Mesothelial cell of epicardium (in vitro differentiated cells): Measurements from ENCODE around the gene RCAN3. TPM values are rescaled to one million over a fixed set of nuclear protein-coding genes. Genes with fewer than 3 reads are reported as not detected.
A peak's percentile ranks its signal among the peaks of the same experiment; 100 is the strongest.

Experiments used
- DNase-seq, 2 experiments: peaks; one replicate each; pipeline ENCODE4 v3.0.0; 2021; ENCODE audit warnings: low spot score in 2 of 2; ENCODE audit not compliant: unreplicated experiment in 2 of 2
- H3K27ac Mint-ChIP-seq: 2 replicates; pipeline ENCODE4 v1.8.0; 2021; ENCODE audit warnings: mixed read lengths
- H3K27me3 Mint-ChIP-seq: 2 replicates; pipeline ENCODE4 v1.8.0; 2021; ENCODE audit warnings: low read depth, mixed read lengths
- H3K36me3 Mint-ChIP-seq: 2 replicates; pipeline ENCODE4 v1.8.0; 2021; ENCODE audit warnings: mixed read lengths
- H3K4me1 Mint-ChIP-seq: 2 replicates; pipeline ENCODE4 v1.8.0; 2021; ENCODE audit warnings: mixed read lengths
- H3K4me3 Mint-ChIP-seq: 2 replicates; pipeline ENCODE4 v1.8.0; 2021; ENCODE audit warnings: mild to moderate bottlenecking, moderate library complexity, mixed read lengths
- H3K9me3 Mint-ChIP-seq: 2 replicates; pipeline ENCODE4 v1.8.0; 2021; ENCODE audit warnings: mixed read lengths
- CTCF ChIP-seq: fragments of 200-600 bp; sonication (generic); IDR thresholded peaks from one replicate; pipeline ENCODE4 v1.5.0; 2021; ENCODE audit warnings: antibody characterized with exemption; ENCODE audit not compliant: unreplicated experiment
- total RNA-seq: library from RNA; stranded (reverse); gene quantifications from 3 replicates; pipeline ENCODE4 v1.2.1, GENCODE V29; 2021

Gene RCAN3
- 9.5 to 14.7 TPM (median 11.8 TPM) in 3 replicates for total RNA-seq

DNA sequence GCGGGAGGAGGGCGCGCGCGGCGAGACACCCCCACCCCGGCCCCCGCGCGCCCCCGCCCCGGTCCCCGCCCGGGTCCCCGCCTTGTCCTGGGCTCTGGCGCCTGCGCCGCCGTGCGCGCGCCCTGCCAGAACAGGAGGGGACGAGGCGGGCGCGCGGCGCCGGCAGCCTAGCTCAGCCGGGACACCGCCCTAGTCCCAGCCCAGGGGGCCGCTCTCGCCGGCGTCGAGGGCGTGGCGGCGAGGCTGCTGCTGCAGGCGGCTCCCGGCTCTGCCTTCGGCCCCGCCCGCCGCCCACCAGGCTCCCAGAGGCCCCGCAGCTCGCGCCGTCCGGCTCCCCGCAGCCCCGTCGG lies at the start of gene RCAN3:
TSS of gene RCAN3 (plus strand) at position 128 of the 350 bp plus-strand sequence. CDS start 11,537 bp downstream, outside the sequence.
- H3K4me3 Mint-ChIP-seq, result peak within 1 kb of the TSS; percentile 90
- no peaks in the 10 kb centered on the region for H3K36me3 Mint-ChIP-seq
- no peak for TF ChIP-seq CTCF
- peaks cover 15% of the 10 kb centered on the region for H3K4me1 Mint-ChIP-seq
- peak; percentile 70 to 80 for DNase-seq
- peak within 1 kb of the TSS; percentile 65 for H3K27ac Mint-ChIP-seq
- peaks cover 34% of the 10 kb centered on the region for H3K27me3 Mint-ChIP-seq
- no peaks in the 10 kb centered on the region for H3K9me3 Mint-ChIP-seq

GRCh38 chr1:24452922-24453485 lies 49.6 kb upstream of the RCAN3 start:
- Mint-ChIP-seq H3K4me1 (peaks cover 31% of the 10 kb centered on the region), H3K4me3 (no peak overlapping the region), H3K27me3 (no peaks in the 10 kb centered on the region), H3K9me3 (no peaks in the 10 kb centered on the region), H3K36me3 (peaks cover 21% of the 10 kb centered on the region), H3K27ac (no peak overlapping the region)
- no peak for TF ChIP-seq CTCF
- DNase-seq, result no peak

GRCh38 chr1:24454673-24455072 lies 48.0 kb upstream of the RCAN3 start:
- no peaks in the 10 kb centered on the region for H3K9me3 Mint-ChIP-seq
- DNase-seq, result no peak
- H3K4me3 Mint-ChIP-seq, result no peak overlapping the region
- no peak overlapping the region for H3K27ac Mint-ChIP-seq
- peaks cover 19% of the 10 kb centered on the region for H3K36me3 Mint-ChIP-seq
- no peaks in the 10 kb centered on the region for H3K27me3 Mint-ChIP-seq
- no peak for TF ChIP-seq CTCF
- H3K4me1 Mint-ChIP-seq, result peaks cover 27% of the 10 kb centered on the region

GRCh38 chr1:24455272-24455671 lies 47.4 kb upstream of the RCAN3 start:
- H3K36me3 Mint-ChIP-seq, result peaks cover 23% of the 10 kb centered on the region
- TF ChIP-seq CTCF, result no peak
- H3K9me3 Mint-ChIP-seq, result no peaks in the 10 kb centered on the region
- peaks cover 21% of the 10 kb centered on the region for H3K4me1 Mint-ChIP-seq
- DNase-seq, result no peak
- H3K4me3 Mint-ChIP-seq, result no peak overlapping the region
- H3K27me3 Mint-ChIP-seq, result no peaks in the 10 kb centered on the region
- H3K27ac Mint-ChIP-seq, result no peak overlapping the region

DNA sequence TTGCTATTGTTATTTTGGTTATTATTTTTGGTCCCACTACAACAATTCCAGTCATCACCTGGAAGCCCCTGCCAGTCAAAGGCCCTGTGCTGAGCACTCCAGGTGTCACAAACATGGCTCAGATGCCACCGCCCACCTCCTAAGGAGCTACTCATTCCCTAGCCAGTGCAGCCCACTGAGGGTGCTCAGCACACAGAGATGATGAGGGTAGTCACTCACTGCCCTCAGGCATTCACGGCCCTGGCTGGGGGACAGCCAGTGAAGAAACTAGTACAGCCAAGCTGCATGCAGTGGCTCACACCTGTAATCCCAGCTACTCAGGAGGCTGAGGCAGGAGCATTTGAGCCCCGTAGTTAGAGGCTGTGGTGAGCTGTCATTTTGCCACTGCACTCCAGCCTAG lies 44.8 kb upstream of the RCAN3 start:
- no peaks in the 10 kb centered on the region for H3K27me3 Mint-ChIP-seq
- H3K36me3 Mint-ChIP-seq, result peaks cover 31% of the 10 kb centered on the region
- no peaks in the 10 kb centered on the region for H3K9me3 Mint-ChIP-seq
- H3K4me3 Mint-ChIP-seq, result no peak overlapping the region
- H3K4me1 Mint-ChIP-seq, result no peaks in the 10 kb centered on the region
- DNase-seq, result no peak
- no peak for TF ChIP-seq CTCF
- no peak overlapping the region for H3K27ac Mint-ChIP-seq
